PC-9 (cell line): ENCODE data around the gene TNFRSF1B. TPM values are rescaled to one million over a fixed set of nuclear protein-coding genes. Genes with fewer than 3 reads are reported as not detected.

Experiments used
- BruUV-seq: library from RNA; stranded (reverse); fragments of 400-500 nt; replicated peaks from 2 replicates; lab custom pipeline; 2021; lab: Mats Ljungman, UMichigan
- CTCF ChIA-PET: fragments of 300-600 bp; sonication (Branson Sonifier 250); formaldehyde crosslinking; loops from one replicate; lab custom pipeline; 2022; ENCODE audit warnings: antibody characterized with exemption; lab: Charles Lee
- POLR2A ChIA-PET: fragments of 300-600 bp; sonication (Branson Sonifier 250); formaldehyde crosslinking; loops from one replicate; lab custom pipeline; 2022; ENCODE audit warnings: antibody characterized with exemption; ENCODE audit not compliant: unreplicated experiment; lab: Charles Lee
- DNase-seq, 2 experiments: peaks; one replicate each; pipeline versions ENCODE4 v3.0.0 to v3.0.0-alpha.2; 2015 to 2022; ENCODE audit warnings: mixed read lengths in 1 of 2
- H2AFZ ChIP-seq: fragments of 200-600 bp; sonication (generic); 2 replicates; pipeline ENCODE4 v1.8.1; 2017; ENCODE audit warnings: antibody characterized with exemption
- H3F3A ChIP-seq: fragments of 200-600 bp; sonication (generic); 2 replicates; pipeline ENCODE4 v1.8.1; 2017; ENCODE audit warnings: antibody characterized with exemption, mild to moderate bottlenecking, low read depth; ENCODE audit not compliant: insufficient read depth
- H3K27ac ChIP-seq: fragments of 200-600 bp; sonication (generic); 2 replicates; pipeline ENCODE4 v1.6.1; 2016; ENCODE audit warnings: mixed run types
- H3K27me3 ChIP-seq: fragments of 200-600 bp; sonication (generic); 2 replicates; pipeline ENCODE4 v1.6.1; 2016; ENCODE audit warnings: low read depth, mixed run types; ENCODE audit not compliant: insufficient read depth
- H3K36me3 ChIP-seq: fragments of 200-600 bp; sonication (generic); 2 replicates; pipeline ENCODE4 v1.6.1; 2016; ENCODE audit warnings: low read depth, mixed run types
- H3K4me1 ChIP-seq: fragments of 200-600 bp; sonication (generic); replicated peaks from 2 replicates; pipeline ENCODE4 v1.6.1; 2016; ENCODE audit warnings: mixed run types; ENCODE audit not compliant: insufficient read depth
- H3K4me2 ChIP-seq: fragments of 200-600 bp; sonication (generic); 2 replicates; pipeline ENCODE4 v1.6.1; 2017; ENCODE audit warnings: mixed run types
- H3K4me3 ChIP-seq: fragments of 200-600 bp; sonication (generic); 2 replicates; pipeline ENCODE4 v1.6.1; 2016; ENCODE audit warnings: mixed run types
- H3K79me2 ChIP-seq: fragments of 200-600 bp; sonication (generic); 2 replicates; pipeline ENCODE4 v1.6.1; 2017; ENCODE audit warnings: low read depth, mixed run types
- H3K9me2 ChIP-seq: fragments of 200-600 bp; sonication (generic); 2 replicates; pipeline ENCODE4 v1.8.1; 2017; ENCODE audit warnings: mild to moderate bottlenecking; ENCODE audit not compliant: insufficient read depth
- H3K9me3 ChIP-seq: fragments of 200-600 bp; sonication (generic); 2 replicates; pipeline ENCODE4 v1.8.1; 2016; ENCODE audit warnings: low read depth; ENCODE audit not compliant: insufficient read depth
- H4K20me1 ChIP-seq: fragments of 200-600 bp; sonication (generic); 2 replicates; pipeline ENCODE4 v1.8.1; 2017; ENCODE audit not compliant: insufficient read depth
- EZH2 ChIP-seq: fragments of 200-600 bp; sonication (generic); IDR thresholded peaks from 2 replicates; pipeline ENCODE4 v1.8.0; 2017; ENCODE audit warnings: antibody characterized with exemption, low read depth
- intact Hi-C: fragments of 100-400 bp; cut with micrococcal nuclease; formaldehyde crosslinking; loops from one replicate; pipeline ENCODE4 v1.10.0; 2022; ENCODE audit not compliant: unreplicated experiment
- total RNA-seq: library from RNA; stranded (reverse); gene quantifications from 2 replicates; pipeline ENCODE4 v1.2.3, GENCODE V29; 2021
- TF ChIP-seq, protein P1 (sequence below): fragments of 200-600 bp; sonication (generic); conservative IDR thresholded peaks from 2 replicates; pipeline ENCODE4 v1.6.1; 2017; ENCODE audit warnings: mixed run types, antibody characterized with exemption, mild to moderate bottlenecking, moderate library complexity

Gene TNFRSF1B
- total RNA-seq, 1 experiment from 2014 or later, result 2.7 TPM

DNA sequence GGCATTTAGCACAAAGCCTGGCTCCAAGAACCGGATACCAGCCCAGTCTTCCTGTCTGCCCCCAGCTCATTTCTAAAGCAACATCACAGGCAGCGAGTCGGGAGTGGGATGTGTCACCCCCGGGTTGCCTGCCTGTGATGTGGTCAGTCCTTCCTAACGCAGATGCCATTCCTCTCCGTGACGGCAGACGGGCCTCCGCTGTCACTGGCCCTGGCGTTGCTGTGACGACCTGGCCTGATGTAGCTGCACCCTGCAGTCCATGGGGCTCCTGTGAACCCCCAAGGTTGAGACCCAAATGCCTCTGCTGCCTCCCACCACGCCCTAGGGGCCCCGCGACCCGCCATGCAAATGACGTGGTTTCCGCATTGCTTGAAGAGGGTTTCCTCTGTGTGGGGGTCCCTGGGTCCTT lies 12.3 kb downstream of the TNFRSF1B start:
- H3K27me3 ChIP-seq, result no peaks in the 10 kb centered on the region
- H3K9me2 ChIP-seq, result no peaks in the 10 kb centered on the region
- H3K4me3 ChIP-seq, result no peak overlapping the region
- BruUV-seq, result no TSS peak
- CTCF ChIA-PET, result no interaction called here
- no peak for DNase-seq
- H2AFZ ChIP-seq, result no peak overlapping the region
- TF ChIP-seq, protein P1, sequence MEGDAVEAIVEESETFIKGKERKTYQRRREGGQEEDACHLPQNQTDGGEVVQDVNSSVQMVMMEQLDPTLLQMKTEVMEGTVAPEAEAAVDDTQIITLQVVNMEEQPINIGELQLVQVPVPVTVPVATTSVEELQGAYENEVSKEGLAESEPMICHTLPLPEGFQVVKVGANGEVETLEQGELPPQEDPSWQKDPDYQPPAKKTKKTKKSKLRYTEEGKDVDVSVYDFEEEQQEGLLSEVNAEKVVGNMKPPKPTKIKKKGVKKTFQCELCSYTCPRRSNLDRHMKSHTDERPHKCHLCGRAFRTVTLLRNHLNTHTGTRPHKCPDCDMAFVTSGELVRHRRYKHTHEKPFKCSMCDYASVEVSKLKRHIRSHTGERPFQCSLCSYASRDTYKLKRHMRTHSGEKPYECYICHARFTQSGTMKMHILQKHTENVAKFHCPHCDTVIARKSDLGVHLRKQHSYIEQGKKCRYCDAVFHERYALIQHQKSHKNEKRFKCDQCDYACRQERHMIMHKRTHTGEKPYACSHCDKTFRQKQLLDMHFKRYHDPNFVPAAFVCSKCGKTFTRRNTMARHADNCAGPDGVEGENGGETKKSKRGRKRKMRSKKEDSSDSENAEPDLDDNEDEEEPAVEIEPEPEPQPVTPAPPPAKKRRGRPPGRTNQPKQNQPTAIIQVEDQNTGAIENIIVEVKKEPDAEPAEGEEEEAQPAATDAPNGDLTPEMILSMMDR, result no peak
- no peak for TF ChIP-seq EZH2
- intact Hi-C loops, result no loop called here
- peaks cover 5% of the 10 kb centered on the region for H3K4me1 ChIP-seq
- H3F3A ChIP-seq, result no peaks in the 10 kb centered on the region
- no peak overlapping the region for H3K4me2 ChIP-seq
- no peaks in the 10 kb centered on the region for H3K36me3 ChIP-seq
- H3K9me3 ChIP-seq, result no peaks in the 10 kb centered on the region
- POLR2A ChIA-PET, result no interaction called here
- H4K20me1 ChIP-seq, result no peaks in the 10 kb centered on the region
- no peaks in the 10 kb centered on the region for H3K79me2 ChIP-seq
- H3K27ac ChIP-seq, result no peak overlapping the region

GRCh38 chr1:12179676-12180075 lies 12.9 kb downstream of the TNFRSF1B start:
- no peak for TF ChIP-seq EZH2
- TF ChIP-seq, protein P1, result no peak
- Histone ChIP-seq H3K36me3 (no peaks in the 10 kb centered on the region), H3F3A (no peaks in the 10 kb centered on the region), H3K9me3 (no peaks in the 10 kb centered on the region), H3K27ac (no peak overlapping the region), H4K20me1 (no peaks in the 10 kb centered on the region), H3K79me2 (no peaks in the 10 kb centered on the region), H3K27me3 (no peaks in the 10 kb centered on the region), H3K4me2 (no peak overlapping the region), H3K9me2 (no peaks in the 10 kb centered on the region), H2AFZ (no peak overlapping the region), H3K4me3 (no peak overlapping the region), H3K4me1 (peaks cover 10% of the 10 kb centered on the region)
- CTCF ChIA-PET, result no interaction called here
- no peak for DNase-seq
- BruUV-seq, result no TSS peak
- POLR2A ChIA-PET, result no interaction called here
- intact Hi-C loops, result no loop called here

DNA sequence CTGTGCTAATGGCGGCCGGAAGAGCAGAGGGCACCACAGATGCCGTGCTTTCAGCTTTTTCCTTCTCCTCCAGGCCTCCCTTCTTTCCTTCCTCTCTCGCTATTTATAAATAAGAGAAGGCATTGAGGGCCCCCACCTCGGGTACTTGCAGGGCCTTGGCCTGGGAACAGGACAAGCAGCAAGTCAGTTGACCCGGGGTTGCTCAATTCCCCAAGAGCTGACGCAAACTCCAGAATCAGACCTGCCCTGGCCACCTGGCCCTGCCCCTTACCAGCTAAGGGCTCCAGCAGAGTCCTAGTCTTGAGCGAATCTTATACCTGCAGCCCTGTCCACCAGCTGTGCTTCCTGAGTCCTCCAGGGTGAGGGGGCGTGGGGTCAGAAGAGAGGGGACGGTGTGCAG lies 13.5 kb downstream of the TNFRSF1B start:
- TF ChIP-seq, protein P1, result no peak
- no peak for TF ChIP-seq EZH2
- Histone ChIP-seq H3F3A (no peaks in the 10 kb centered on the region), H3K4me3 (no peak overlapping the region), H3K27ac (no peak overlapping the region), H3K4me1 (peaks cover 10% of the 10 kb centered on the region), H3K9me3 (no peaks in the 10 kb centered on the region), H4K20me1 (no peaks in the 10 kb centered on the region), H3K27me3 (no peaks in the 10 kb centered on the region), H3K9me2 (no peaks in the 10 kb centered on the region), H3K4me2 (no peak overlapping the region), H3K79me2 (no peaks in the 10 kb centered on the region), H3K36me3 (no peaks in the 10 kb centered on the region), H2AFZ (no peak overlapping the region)
- ChIA-PET POLR2A (interaction anchor here (0.5 kb wide), 1 partner anchor 33 kb away, joined by 4 read pairs; no protein-coding TSS in a partner anchor), CTCF (no interaction called here)
- no peak for DNase-seq
- BruUV-seq, result no TSS peak
- intact Hi-C loops, result no loop called here
